Stomach smooth muscle (tissue), 2 donors: ENCODE data around the gene ZBP1.

Experiments
- H3K27ac ChIP-seq: one replicate; pipeline ENCODE4 v1.7.0; 2013; ENCODE audit warnings: mild to moderate bottlenecking, low read length, inconsistent platforms
- H3K27me3 ChIP-seq, 2 donors: one replicate each; pipeline ENCODE4 v1.7.0; 2013; ENCODE audit warnings: low read length in 2 of 2; ENCODE audit not compliant: insufficient read depth in 2 of 2, control insufficient read depth in 1 of 2
- H3K36me3 ChIP-seq, 2 donors: one replicate each; pipeline ENCODE4 v1.7.0; 2013; ENCODE audit warnings: low read length in 2 of 2; ENCODE audit not compliant: control insufficient read depth in 2 of 2, insufficient read depth in 2 of 2
- H3K4me1 ChIP-seq: one replicate; pipeline ENCODE4 v1.7.0; 2013; ENCODE audit warnings: low read length; ENCODE audit not compliant: control insufficient read depth, insufficient read depth
- H3K4me3 ChIP-seq, 2 donors: one replicate each; pipeline ENCODE4 v1.7.0; 2013; ENCODE audit warnings: low read length in 2 of 2
- H3K9ac ChIP-seq, 2 donors: one replicate each; pipeline ENCODE4 v1.7.0; 2013; ENCODE audit warnings: low read length in 2 of 2, mild to moderate bottlenecking in 1 of 2
- H3K9me3 ChIP-seq, 2 donors: one replicate each; pipeline ENCODE4 v1.7.0; 2013; ENCODE audit warnings: low read length in 2 of 2; ENCODE audit not compliant: control insufficient read depth in 2 of 2
- donor health status: healthy.
- donor health status: Pancreatic carcinoma.

The ZBP1 gene

DNA sequence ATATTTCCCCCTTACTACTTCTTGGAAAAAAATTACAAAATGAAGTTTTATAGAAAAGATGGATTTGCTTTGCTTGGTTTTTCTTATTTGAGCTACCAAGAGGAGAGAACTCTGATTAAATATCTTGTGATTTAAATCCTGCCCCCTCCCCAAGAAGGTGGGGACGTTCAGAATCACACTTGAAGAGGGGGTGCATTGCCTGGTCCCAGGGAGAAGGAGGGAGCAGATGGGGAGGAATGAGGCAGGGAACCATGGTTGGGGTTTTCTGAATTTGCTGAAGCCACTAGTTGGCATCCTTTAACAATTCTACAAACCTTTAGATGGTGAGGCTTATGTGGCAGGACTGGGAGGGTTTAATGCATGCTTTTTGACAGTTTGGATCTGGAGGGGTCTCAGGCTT lies 53.8 kb downstream of the ZBP1 start:
- Histone ChIP-seq H3K9me3 (no peaks in the 10 kb centered on the region), H3K9ac (no peak overlapping the region), H3K27ac (no peak overlapping the region), H3K4me3 (no peak overlapping the region), H3K36me3 (no peaks in the 10 kb centered on the region), H3K27me3 (peaks cover 3 to 4% of the 10 kb centered on the region in 2 donors), H3K4me1 (no peaks in the 10 kb centered on the region)

DNA sequence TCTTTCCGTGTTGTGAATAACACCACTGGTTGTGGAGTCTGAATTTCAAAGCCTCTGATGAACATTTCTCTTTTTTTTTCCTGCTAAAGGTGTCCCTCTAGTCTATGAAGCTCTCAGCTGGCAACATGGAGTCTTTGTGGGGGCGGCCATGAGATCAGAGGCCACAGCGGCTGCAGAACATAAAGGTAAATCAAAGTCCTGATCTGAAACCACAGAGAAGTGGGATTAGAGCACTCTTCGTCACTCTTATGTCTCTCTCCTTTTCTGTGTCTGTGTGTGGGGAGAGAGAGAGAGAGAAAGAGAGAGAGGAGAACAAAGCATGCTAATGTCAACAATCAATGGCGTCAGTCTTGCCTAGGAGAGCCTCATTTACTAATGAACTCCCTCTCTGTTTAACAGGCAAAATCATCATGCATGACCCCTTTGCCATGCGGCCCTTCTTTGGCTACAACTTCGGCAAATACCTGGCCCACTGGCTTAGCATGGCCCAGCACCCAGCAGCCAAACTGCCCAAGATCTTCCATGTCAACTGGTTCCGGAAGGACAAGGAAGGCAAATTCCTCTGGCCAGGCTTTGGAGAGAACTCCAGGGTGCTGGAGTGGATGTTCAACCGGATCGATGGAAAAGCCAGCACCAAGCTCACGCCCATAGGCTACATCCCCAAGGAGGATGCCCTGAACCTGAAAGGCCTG lies 55.1 kb downstream of the ZBP1 start:
- H3K4me3 ChIP-seq: no peak overlapping the region
- no peaks in the 10 kb centered on the region for H3K36me3 ChIP-seq
- no peaks in the 10 kb centered on the region for H3K9me3 ChIP-seq
- no peak overlapping the region for H3K9ac ChIP-seq
- H3K4me1 ChIP-seq: peaks cover 4% of the 10 kb centered on the region
- no peak overlapping the region for H3K27ac ChIP-seq
- H3K27me3 ChIP-seq: peaks cover 3 to 4% of the 10 kb centered on the region in 2 donors

DNA sequence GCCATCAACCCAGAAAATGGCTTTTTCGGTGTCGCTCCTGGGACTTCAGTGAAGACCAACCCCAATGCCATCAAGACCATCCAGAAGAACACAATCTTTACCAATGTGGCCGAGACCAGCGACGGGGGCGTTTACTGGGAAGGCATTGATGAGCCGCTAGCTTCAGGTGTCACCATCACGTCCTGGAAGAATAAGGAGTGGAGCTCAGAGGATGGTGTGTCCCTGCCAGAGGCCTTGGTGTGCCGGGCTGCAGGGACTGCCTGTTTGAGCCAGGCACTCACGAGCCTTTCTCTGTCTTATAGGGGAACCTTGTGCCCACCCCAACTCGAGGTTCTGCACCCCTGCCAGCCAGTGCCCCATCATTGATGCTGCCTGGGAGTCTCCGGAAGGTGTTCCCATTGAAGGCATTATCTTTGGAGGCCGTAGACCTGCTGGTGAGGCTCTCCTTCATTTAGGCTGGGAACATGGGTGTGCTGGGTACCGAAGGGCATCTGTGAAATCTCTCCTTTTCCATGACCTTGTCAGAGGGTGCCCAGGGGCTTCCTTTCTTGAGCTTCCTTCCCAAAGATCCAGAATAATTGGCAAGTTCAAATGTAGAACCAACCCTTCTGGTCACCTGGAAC lies 55.9 kb downstream of the ZBP1 start:
- Histone ChIP-seq H3K36me3 (no peaks in the 10 kb centered on the region), H3K27ac (no peak overlapping the region), H3K4me1 (peaks cover 4% of the 10 kb centered on the region), H3K4me3 (no peak overlapping the region), H3K27me3 (peaks cover 3 to 5% of the 10 kb centered on the region in 2 donors), H3K9me3 (no peaks in the 10 kb centered on the region), H3K9ac (no peak overlapping the region)

DNA sequence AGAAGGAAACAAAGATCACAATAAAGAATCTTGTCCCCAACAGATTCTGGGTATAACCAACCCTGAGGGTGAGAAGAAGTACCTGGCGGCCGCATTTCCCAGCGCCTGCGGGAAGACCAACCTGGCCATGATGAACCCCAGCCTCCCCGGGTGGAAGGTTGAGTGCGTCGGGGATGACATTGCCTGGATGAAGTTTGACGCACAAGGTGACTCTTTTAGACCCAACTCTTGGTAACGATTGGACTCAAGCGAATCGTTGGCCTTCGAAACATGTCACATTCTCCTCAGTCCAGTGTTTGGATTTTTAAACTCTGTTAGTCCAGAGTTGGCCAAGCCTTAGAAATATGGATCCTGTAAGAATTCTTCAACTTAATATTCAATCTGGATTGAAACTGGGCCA lies 56.7 kb downstream of the ZBP1 start:
- H3K4me3 ChIP-seq: no peak overlapping the region
- no peaks in the 10 kb centered on the region for H3K9me3 ChIP-seq
- H3K27ac ChIP-seq: no peak overlapping the region
- H3K4me1 ChIP-seq: peaks cover 4% of the 10 kb centered on the region
- peaks cover 3 to 5% of the 10 kb centered on the region in 2 donors for H3K27me3 ChIP-seq
- no peak overlapping the region for H3K9ac ChIP-seq
- no peaks in the 10 kb centered on the region for H3K36me3 ChIP-seq

DNA sequence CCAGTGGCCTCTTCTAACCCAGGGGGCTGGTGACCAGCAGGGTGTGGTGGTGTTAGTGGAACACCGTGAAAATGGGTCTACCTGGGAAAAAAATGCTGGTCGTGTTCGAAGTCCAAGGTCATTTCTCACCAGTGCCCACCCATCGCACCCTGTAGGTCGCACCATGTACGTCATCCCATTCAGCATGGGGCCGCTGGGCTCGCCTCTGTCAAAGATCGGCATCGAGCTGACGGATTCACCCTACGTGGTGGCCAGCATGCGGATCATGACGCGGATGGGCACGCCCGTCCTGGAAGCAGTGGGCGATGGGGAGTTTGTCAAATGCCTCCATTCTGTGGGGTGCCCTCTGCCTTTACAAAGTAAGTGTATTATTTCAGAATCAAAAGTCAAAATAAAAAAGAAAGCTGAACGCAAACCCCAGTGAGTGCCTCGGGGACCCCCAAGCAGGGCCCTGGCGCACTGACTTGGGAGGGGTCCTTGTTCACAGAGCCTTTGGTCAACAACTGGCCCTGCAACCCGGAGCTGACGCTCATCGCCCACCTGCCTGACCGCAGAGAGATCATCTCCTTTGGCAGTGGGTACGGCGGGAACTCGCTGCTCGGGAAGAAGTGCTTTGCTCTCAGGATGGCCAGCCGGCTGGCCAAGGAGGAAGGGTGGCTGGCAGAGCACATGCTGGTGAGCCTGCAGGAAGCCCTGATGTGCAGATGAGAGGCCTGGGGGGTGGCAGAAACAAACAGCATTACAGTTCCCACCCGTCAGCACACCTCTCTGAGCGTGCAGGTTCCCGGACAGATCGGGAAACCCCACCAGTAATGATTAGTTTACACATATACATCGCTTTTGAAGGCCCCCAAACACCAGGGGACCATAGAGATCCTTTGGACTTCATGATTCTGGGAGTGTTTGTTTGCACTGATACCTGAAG lies 57.4 kb downstream of the ZBP1 start:
- H3K9me3 ChIP-seq: no peaks in the 10 kb centered on the region
- no peaks in the 10 kb centered on the region for H3K36me3 ChIP-seq
- H3K9ac ChIP-seq: no peak overlapping the region
- H3K4me1 ChIP-seq: peaks cover 4% of the 10 kb centered on the region
- H3K27ac ChIP-seq: no peak overlapping the region
- no peak overlapping the region for H3K4me3 ChIP-seq
- peaks cover 0 to 2% of the 10 kb centered on the region in 2 donors for H3K27me3 ChIP-seq

DNA sequence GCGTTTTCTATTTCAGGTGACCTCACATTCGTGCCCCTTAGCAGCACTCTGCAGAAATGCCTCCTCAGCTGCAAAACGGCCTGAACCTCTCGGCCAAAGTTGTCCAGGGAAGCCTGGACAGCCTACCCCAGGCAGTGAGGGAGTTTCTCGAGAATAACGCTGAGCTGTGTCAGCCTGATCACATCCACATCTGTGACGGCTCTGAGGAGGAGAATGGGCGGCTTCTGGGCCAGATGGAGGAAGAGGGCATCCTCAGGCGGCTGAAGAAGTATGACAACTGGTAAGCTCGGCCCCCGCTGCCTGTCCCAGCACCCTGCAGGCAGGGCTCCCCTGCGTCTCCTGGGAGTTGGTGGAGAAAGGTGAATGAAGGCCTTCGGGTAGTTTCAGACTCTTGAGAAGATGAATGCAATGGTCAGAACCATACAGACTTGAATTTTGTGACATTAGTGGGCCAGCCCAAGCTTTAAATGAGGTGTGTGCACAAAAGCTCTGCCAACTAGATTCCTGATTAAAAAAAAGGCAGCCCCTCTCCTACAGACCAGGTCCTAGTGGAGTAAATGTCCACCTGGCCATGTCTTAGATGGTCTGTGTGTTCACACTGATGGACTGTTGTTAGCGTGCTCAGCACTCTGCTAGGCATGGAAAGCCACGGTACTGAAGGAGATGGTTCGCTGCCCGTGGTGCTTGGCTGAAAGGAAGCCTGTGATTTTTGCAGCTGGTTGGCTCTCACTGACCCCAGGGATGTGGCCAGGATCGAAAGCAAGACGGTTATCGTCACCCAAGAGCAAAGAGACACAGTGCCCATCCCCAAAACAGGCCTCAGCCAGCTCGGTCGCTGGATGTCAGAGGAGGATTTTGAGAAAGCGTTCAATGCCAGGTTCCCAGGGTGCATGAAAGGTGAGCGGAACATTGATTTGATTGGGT lies 58.6 kb downstream of the ZBP1 start:
- Histone ChIP-seq H3K27me3 (peaks cover 3% of the 10 kb centered on the region in 2 donors), H3K27ac (no peak overlapping the region), H3K4me3 (peak overlapping the region in 1 of 2 donors; percentile 22), H3K9me3 (no peaks in the 10 kb centered on the region), H3K9ac (no peak overlapping the region), H3K36me3 (no peaks in the 10 kb centered on the region), H3K4me1 (peaks cover 4% of the 10 kb centered on the region)

DNA sequence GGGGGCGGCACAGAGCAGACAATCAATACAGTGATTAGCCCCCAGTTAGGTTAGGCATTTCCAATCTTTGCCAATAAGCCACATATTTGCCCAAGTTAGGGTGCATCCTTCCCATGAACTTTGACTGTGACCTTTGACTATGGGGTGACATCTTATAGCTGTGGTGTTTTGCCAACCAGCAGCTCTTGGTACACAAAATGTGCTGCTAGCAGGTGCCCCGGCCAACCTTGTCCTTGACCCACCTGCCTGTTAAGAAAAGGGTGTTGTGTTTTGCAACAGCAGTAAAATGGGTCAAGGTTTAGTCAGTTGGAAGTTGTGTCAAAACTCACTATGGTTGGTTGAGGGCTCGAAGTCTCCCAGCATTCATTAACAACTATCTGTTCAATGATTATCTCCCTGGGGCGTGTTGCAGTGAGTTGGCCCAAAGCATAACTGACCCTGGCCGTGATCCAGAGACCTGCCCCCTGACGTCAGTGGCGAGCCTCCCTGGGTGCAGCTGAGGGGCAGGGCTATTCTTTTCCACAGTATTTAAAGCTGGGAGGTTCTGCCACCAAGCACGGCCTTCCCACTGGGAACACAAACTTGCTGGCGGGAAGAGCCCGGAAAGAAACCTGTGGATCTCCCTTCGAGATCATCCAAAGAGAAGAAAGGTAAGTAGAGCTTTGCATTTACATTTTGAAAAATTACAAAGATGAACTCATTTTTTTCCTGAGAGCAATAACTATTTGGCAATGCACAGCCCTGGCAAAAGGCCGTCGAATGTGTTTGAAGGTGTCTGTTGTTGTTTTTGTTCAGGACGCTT lies 59.5 kb downstream of the ZBP1 start, which contains the start of gene PCK1:
Gene PCK1, plus strand, starts transcription at position 557 of the 802 bp plus-strand sequence. CDS start 302 bp downstream, outside the sequence.
- Histone ChIP-seq H3K27me3 (peaks cover 4 to 5% of the 10 kb centered on the region in 2 donors), H3K9ac (no peak within 1 kb of the TSS), H3K27ac (no peak within 1 kb of the TSS), H3K4me1 (peaks cover 4% of the 10 kb centered on the region), H3K9me3 (no peaks in the 10 kb centered on the region), H3K4me3 (peak within 1 kb of the TSS in 1 of 2 donors; percentile 22), H3K36me3 (no peaks in the 10 kb centered on the region)

DNA sequence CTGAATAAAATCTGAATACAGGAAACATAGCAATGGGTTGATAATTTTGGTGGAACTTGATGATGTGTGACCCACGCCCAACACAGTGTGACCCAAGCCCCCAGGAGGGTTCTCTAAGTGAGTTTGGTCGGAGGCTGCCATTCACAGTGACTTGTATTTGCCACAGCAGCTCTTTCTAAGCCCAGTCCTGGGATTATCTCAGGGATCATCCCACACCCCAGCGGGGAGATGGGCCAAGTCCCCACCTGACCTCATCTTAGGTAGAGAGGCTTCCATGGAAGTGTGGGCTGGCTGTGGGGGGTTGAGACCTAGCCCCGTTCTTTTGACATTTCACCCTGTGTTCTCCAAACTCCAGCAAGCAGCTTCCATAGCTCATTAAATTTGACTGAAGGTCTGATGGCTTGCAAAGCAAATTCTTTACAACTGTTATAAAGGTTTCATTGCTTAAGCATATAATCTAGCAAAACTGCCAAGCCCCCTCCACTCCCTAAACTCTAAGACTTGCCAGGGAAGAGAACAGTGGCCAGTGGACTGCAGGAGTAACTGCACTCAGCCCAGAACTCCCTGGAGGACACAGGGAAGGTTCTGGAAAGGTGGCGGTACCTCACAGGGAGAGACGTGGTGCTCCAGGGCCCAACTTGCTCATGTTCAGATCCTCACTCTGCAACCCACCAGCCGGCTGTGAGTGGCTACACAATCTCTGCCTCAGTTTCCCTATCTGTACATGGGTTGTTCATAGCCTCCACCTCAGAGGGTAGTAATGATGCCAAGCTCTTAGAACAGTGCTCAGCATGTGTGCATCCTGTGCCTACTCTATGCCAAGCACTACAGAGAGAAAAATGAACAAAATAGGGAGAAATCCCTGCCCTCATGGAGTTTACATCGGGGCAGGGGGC lies 60.3 kb downstream of the ZBP1 start:
- Histone ChIP-seq H3K9ac (no peak overlapping the region), H3K27me3 (peaks cover 4 to 5% of the 10 kb centered on the region in 2 donors), H3K4me3 (no peak overlapping the region), H3K27ac (no peak overlapping the region), H3K4me1 (peaks cover 4% of the 10 kb centered on the region), H3K36me3 (no peaks in the 10 kb centered on the region), H3K9me3 (no peaks in the 10 kb centered on the region)

DNA sequence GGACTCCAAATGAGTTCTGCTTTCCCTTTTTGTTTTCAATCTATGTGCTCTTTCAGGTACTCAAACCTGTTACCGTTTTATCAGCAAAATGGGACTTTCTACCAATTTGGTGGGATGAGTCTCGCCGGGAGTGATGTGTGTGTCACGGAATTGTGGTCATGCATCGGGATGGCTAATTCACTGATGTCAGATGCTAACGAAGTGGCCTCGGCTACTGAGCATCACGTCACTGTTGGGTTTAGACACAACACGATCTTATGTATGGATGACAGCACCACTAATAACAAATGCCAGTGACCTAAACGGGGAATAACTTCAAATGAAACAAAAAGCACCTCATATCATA lies 61.0 kb downstream of the ZBP1 start:
- H3K27me3 ChIP-seq: peaks cover 4 to 7% of the 10 kb centered on the region in 2 donors
- H3K4me1 ChIP-seq: peaks cover 4% of the 10 kb centered on the region
- H3K9me3 ChIP-seq: no peaks in the 10 kb centered on the region
- H3K4me3 ChIP-seq: no peak overlapping the region
- no peak overlapping the region for H3K27ac ChIP-seq
- H3K36me3 ChIP-seq: no peaks in the 10 kb centered on the region
- H3K9ac ChIP-seq: no peak overlapping the region
